ENCODE measurements around the gene ALK. TPM values are rescaled to one million over a fixed set of nuclear protein-coding genes. Genes with fewer than 3 reads are reported as not detected.

ALK gene
- total RNA-seq, 4 donors from 2014 or later = 0.66 TPM; not detected in 3

DNA sequence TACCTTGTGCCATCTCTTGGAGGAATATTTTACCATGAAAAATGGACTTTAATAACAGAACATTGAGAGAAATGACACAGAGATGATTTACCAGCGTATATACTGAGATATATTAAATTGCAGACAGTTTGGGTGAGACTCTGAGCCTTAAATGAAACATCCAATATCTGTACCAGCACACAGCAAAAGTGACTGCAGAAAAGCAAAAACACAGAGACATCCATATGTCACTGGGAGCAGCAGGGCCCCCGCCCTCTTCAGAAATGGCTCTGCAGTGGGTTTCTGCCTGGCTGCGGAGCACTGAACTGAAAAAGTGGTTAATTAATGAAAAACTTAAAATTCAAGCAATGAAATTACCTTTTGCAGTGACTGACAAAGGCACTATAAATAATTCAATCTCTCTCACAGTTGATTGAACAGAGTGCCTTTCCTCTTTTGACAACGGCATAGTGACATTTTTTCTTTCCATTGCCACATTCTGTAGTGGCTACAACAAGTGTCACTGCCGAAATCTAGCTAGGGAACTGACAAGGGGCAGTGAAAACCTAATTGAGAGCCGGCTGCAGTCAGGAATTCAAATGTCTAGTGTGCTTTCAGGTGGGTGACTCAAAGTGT lies 353.4 kb downstream of the ALK start:
- DNase-seq (ENCODE audit: low spot score in 2 of 2) = no peak
- WGBS, 2 donors = 75 to 82% methylated on average over 6 of the region's 6 CpGs
- H3K4me3 ChIP-seq (ENCODE audit: low read depth, poor library complexity, severe bottlenecking) = no peak overlapping the region
- TF ChIP-seq, protein P1, sequence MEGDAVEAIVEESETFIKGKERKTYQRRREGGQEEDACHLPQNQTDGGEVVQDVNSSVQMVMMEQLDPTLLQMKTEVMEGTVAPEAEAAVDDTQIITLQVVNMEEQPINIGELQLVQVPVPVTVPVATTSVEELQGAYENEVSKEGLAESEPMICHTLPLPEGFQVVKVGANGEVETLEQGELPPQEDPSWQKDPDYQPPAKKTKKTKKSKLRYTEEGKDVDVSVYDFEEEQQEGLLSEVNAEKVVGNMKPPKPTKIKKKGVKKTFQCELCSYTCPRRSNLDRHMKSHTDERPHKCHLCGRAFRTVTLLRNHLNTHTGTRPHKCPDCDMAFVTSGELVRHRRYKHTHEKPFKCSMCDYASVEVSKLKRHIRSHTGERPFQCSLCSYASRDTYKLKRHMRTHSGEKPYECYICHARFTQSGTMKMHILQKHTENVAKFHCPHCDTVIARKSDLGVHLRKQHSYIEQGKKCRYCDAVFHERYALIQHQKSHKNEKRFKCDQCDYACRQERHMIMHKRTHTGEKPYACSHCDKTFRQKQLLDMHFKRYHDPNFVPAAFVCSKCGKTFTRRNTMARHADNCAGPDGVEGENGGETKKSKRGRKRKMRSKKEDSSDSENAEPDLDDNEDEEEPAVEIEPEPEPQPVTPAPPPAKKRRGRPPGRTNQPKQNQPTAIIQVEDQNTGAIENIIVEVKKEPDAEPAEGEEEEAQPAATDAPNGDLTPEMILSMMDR (IDR thresholded peaks at IDR 0.05) = no peak
- no peak for TF ChIP-seq POLR2A (IDR thresholded peaks at IDR 0.05)
- intact Hi-C loops (cut with DNase I; ENCODE audit: low total_unique reads) = no loop called here

DNA sequence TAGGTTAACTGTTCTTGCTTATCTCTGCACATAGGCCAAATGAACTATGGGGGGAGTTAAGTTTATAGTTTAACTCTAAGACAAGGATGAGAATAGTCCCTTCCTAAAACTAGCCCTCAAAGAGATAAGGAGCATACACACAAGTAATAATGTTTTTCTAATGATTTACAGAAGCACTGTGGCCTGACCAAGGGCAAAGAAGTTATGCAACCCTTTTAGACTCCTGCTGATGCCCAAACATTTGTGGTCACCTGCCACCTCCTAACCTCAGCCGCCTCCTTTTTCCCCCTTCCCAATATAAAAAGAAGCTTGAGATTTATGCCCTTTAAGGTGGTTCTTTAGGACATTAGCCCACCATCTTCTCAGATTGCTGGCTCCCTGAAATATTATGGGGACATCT lies 357.7 kb downstream of the ALK start:
- WGBS, 2 donors = 91 to 92% methylated on average over 1 of the region's 1 CpG
- no peak for DNase-seq (ENCODE audit: low spot score in 2 of 2)
- intact Hi-C loops (cut with DNase I; ENCODE audit: low total_unique reads) = no loop called here
- H3K4me3 ChIP-seq (ENCODE audit: low read depth, poor library complexity, severe bottlenecking) = no peak overlapping the region
- TF ChIP-seq, protein P1 (IDR thresholded peaks at IDR 0.05) = no peak
- no peak for TF ChIP-seq POLR2A (IDR thresholded peaks at IDR 0.05)

DNA sequence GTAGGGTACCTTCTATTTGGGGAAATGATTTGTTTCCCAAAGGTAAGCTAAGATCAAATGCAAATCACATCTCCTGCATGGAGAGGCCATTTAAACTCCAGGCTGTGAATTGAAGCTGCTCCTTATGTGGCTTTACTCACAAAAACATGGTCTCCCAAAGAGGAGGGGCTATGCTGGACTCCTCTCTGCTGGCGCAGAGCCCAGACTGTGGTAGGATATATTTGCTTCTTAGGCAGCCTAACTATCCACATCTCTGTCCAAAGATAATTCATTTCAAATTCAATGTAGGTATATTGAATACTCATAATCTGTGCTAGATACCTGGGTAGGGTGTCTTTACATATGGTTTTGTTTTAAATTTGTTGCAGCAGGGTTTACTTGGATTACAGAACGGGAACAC lies 358.5 kb downstream of the ALK start:
- no peak for TF ChIP-seq POLR2A (IDR thresholded peaks at IDR 0.05)
- TF ChIP-seq, protein P1 (IDR thresholded peaks at IDR 0.05) = no peak
- 77 to 90% methylated on average over 2 of the region's 2 CpGs for WGBS, 2 donors
- intact Hi-C loops (cut with DNase I; ENCODE audit: low total_unique reads) = no loop called here
- no peak for DNase-seq (ENCODE audit: low spot score in 2 of 2)
- no peak overlapping the region for H3K4me3 ChIP-seq (ENCODE audit: low read depth, poor library complexity, severe bottlenecking)

DNA sequence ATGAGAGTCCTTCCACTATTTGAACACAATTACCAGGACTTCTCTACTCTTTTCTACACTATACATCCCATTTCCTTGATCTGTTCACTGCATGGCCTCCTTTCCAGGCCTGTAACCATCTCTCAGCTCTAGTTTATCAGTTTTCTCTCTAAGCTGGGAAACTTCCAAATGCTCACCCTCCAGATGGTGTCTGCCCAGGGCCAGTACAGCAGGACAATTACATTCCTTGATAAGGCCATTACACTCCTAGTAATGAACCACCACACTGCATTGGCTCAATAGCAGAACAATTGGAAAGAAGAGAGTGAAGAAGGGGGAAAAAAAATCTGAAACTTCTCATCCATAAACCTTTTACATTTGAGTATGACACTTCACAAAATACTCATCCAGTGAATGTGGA lies 359.1 kb downstream of the ALK start:
- TF ChIP-seq, protein P1 (IDR thresholded peaks at IDR 0.05) = no peak
- no peak for TF ChIP-seq POLR2A (IDR thresholded peaks at IDR 0.05)
- DNase-seq (ENCODE audit: low spot score in 2 of 2) = no peak
- H3K4me3 ChIP-seq (ENCODE audit: low read depth, poor library complexity, severe bottlenecking) = no peak overlapping the region
- intact Hi-C loops (cut with DNase I; ENCODE audit: low total_unique reads) = no loop called here

DNA sequence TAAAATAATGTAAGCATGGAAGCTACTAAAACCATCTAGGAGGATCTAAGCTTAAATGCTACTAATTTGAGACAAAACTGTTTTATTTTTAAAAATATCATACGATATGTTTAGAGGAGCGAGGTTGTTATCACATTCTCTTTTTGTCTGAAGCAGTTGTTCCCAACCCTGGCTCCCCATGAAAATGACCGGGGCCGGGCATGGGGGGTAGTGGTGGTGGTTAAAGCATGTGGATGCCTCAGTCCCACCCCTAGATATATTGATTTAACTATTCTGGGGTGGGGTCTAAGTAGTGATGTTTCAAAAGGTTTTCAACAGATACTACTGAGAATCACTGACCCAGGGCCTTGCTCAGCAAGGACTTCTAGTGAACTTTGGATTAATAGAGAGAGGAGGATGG lies 359.8 kb downstream of the ALK start:
- no peak for DNase-seq (ENCODE audit: low spot score in 2 of 2)

More for the DNA sequence above, 359.8 kb downstream of the ALK start:
- TF ChIP-seq, protein P1 (IDR thresholded peaks at IDR 0.05) = no peak
- TF ChIP-seq POLR2A (IDR thresholded peaks at IDR 0.05) = no peak
- intact Hi-C loops (cut with DNase I; ENCODE audit: low total_unique reads) = no loop called here
- no peak overlapping the region for H3K4me3 ChIP-seq (ENCODE audit: low read depth, poor library complexity, severe bottlenecking)
- WGBS, 2 donors = 94% methylated on average over 4 of the region's 4 CpGs
